GM12892 (cell line): ENCODE results near the gene SPINK13. TPM values are rescaled to one million over a fixed set of nuclear protein-coding genes. Genes with fewer than 3 reads are reported as not detected.
"Not testable (repeated sequence)": the region's sequence is repeated elsewhere in the genome, so short reads cannot be mapped to it uniquely, and the experiment has no call there.

Experiments
- DNase-seq: peaks from one replicate; pipeline ENCODE4 v3.0.0; 2011; ENCODE audit not compliant: insufficient read length
- FAIRE-seq: peaks from 2 replicates; lab custom pipeline; 2011; peaks lifted over from hg19 to GRCh38; lab: Jason Lieb, UNC
- POLR2A ChIP-seq: IDR thresholded peaks from 2 replicates; pipeline ENCODE4 v1.6.1; 2011; ENCODE audit warnings: low read depth, low read length, control low read depth
- POLR2AphosphoS5 ChIP-seq: IDR thresholded peaks from 2 replicates; pipeline ENCODE4 v1.6.1; 2011; ENCODE audit warnings: low read depth, low read length, control low read depth
- TAF1 ChIP-seq: IDR thresholded peaks from 2 replicates; pipeline ENCODE4 v1.6.1; 2011; ENCODE audit warnings: low read depth, mild to moderate bottlenecking, control low read depth, low read length, borderline replicate concordance
- polyA plus RNA-seq: library from polyadenylated mRNA; unstranded; fragments of >200 nt; gene quantifications from one replicate; pipeline ENCODE4 v1.2.1, GENCODE V29; 2012; ENCODE audit warnings: missing spikeins, inconsistent platforms; ENCODE audit not compliant: missing spikeins

SPINK13 gene
- polyA plus RNA-seq, result not detected

- FAIRE-seq (no peak), DNase-seq (no peak)
- TF ChIP-seq POLR2AphosphoS5 (no peak), POLR2A (no peak), TAF1 (no peak)
These were observed at the start of gene SPINK13 for GRCh38 chr5:148268566-148268965. SPINK13 (plus strand) TSS chr5:148268794; CDS start chr5:148270073, 1,279 bp downstream.

GRCh38 chr5:148221508-148221907, 47.1 kb upstream of the SPINK13 start:
- FAIRE-seq (no peak), DNase-seq (no peak)
- TF ChIP-seq POLR2AphosphoS5 (no peak), POLR2A (no peak), TAF1 (no peak)

- FAIRE-seq (no peak), DNase-seq (no peak)
- TF ChIP-seq POLR2AphosphoS5 (no peak), TAF1 (no peak), POLR2A (no peak)
These were observed 44.4 kb upstream of the SPINK13 start for GRCh38 chr5:148224117-148224742.

GRCh38 chr5:148228392-148228984, 40.1 kb upstream of the SPINK13 start:
- TF ChIP-seq POLR2AphosphoS5 (no peak), POLR2A (no peak), TAF1 (no peak)
- FAIRE-seq (no peak), DNase-seq (no peak)

GRCh38 chr5:148229840-148230239, 38.8 kb upstream of the SPINK13 start:
- DNase-seq (no peak), FAIRE-seq (no peak)
- TF ChIP-seq TAF1, result no peak
- no peak for TF ChIP-seq POLR2AphosphoS5
- TF ChIP-seq POLR2A, result no peak

- TF ChIP-seq POLR2AphosphoS5, result no peak
- TF ChIP-seq POLR2A, result no peak
- TF ChIP-seq TAF1, result no peak
- no peak for FAIRE-seq
- DNase-seq, result no peak
These were observed 38.4 kb upstream of the SPINK13 start for GRCh38 chr5:148230240-148230639.

GRCh38 chr5:148237785-148238417, 30.7 kb upstream of the SPINK13 start:
- TF ChIP-seq POLR2AphosphoS5, result no peak
- no peak for TF ChIP-seq POLR2A
- TF ChIP-seq TAF1, result no peak
- FAIRE-seq, result no peak

GRCh38 chr5:148238418-148238794, 30.2 kb upstream of the SPINK13 start, which contains the start of gene MARCOL:
MARCOL (plus strand) TSS chr5:148238525; CDS start chr5:148238598, 73 bp downstream.
- DNase-seq, result no peak
- TF ChIP-seq TAF1, result no peak
- TF ChIP-seq POLR2AphosphoS5, result no peak
- TF ChIP-seq POLR2A, result no peak
- no peak for FAIRE-seq

More at GRCh38 chr5:148237785-148238417, 30.7 kb upstream of the SPINK13 start:
- no peak for DNase-seq

- no peak for FAIRE-seq
- TF ChIP-seq POLR2A (no peak), POLR2AphosphoS5 (no peak), TAF1 (no peak)
- no peak for DNase-seq
These were observed 19.7 kb upstream of the SPINK13 start for GRCh38 chr5:148248894-148249293.

- TF ChIP-seq POLR2AphosphoS5 (no peak), POLR2A (no peak), TAF1 (no peak)
- DNase-seq (no peak), FAIRE-seq (no peak)
These were observed 13.1 kb upstream of the SPINK13 start for GRCh38 chr5:148255456-148255855.

- FAIRE-seq (no peak), DNase-seq (no peak)
These were observed 9.3 kb upstream of the SPINK13 start for GRCh38 chr5:148259288-148259687.

GRCh38 chr5:148261221-148261620, 7.4 kb upstream of the SPINK13 start:
- FAIRE-seq (no peak), DNase-seq (no peak)
- TF ChIP-seq POLR2AphosphoS5 (no peak), TAF1 (no peak), POLR2A (no peak)

More at GRCh38 chr5:148259288-148259687, 9.3 kb upstream of the SPINK13 start:
- TF ChIP-seq POLR2A (no peak), POLR2AphosphoS5 (no peak), TAF1 (no peak)

- DNase-seq, result no peak
- TF ChIP-seq TAF1 (no peak), POLR2AphosphoS5 (no peak), POLR2A (no peak)
- no peak for FAIRE-seq
These were observed 632 bp upstream of the SPINK13 start for GRCh38 chr5:148267962-148268361.

- not testable (repeated sequence) for DNase-seq, FAIRE-seq
These were observed 6.5 kb downstream of the SPINK13 start for GRCh38 chr5:148275129-148275528.

- not testable (repeated sequence) for FAIRE-seq, DNase-seq
These were observed 12.3 kb downstream of the SPINK13 start for GRCh38 chr5:148280893-148281292.

- DNase-seq, FAIRE-seq: not testable (repeated sequence)
These were observed 12.7 kb downstream of the SPINK13 start for GRCh38 chr5:148281336-148281735.
